ENCODE results near the gene DEAF1. TPM values are rescaled to one million over a fixed set of nuclear protein-coding genes. Genes with fewer than 3 reads are reported as not detected.

DEAF1 gene
- polyA plus RNA-seq, 3 donors from 2014 or later, result 17.8 to 31.6 (median 18.6) TPM

DNA sequence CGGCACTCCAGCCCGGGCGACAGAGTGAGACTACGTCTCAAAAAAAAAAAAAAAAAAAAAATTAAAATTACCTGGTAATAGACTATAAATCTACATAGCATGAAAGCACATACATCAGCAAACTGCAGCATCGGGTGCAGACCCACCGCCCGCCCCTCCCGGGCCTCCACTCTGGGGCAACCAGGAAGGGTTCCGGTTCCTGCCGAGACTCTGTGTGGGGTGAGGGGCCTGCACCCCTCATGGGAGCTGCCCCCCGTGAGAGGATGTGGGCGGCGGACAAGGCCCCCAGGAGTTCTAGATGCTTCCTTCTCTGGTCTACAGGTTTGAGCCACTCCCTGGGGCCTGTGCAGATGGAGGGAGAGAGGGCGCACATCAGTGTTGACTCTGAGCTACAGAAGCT is 48.8 kb downstream of the DEAF1 start:
- H3K9me3 Mint-ChIP-seq, result no peaks in the 10 kb centered on the region
- H3K4me1 Mint-ChIP-seq, result no peaks in the 10 kb centered on the region
- no peak overlapping the region for H3K4me3 Mint-ChIP-seq
- no peak for DNase-seq
- peaks cover 0 to 4% (median 0%) of the 10 kb centered on the region in 3 donors for H3K27me3 Mint-ChIP-seq (ENCODE audit: low read depth in 3 of 3)
- H3K36me3 Mint-ChIP-seq, result peaks cover 0 to 4% (median 0%) of the 10 kb centered on the region in 3 donors
- no peak overlapping the region for H3K27ac Mint-ChIP-seq

- Mint-ChIP-seq H3K27me3 (ENCODE audit: low read depth in 3 of 3) (peaks cover 0 to 4% (median 0%) of the 10 kb centered on the region in 3 donors), H3K4me3 (no peak overlapping the region), H3K9me3 (no peaks in the 10 kb centered on the region), H3K4me1 (no peaks in the 10 kb centered on the region), H3K36me3 (peaks cover 0 to 4% (median 0%) of the 10 kb centered on the region in 3 donors), H3K27ac (no peak overlapping the region)
- no peak for DNase-seq
Observed at GRCh38 chr11:645536-645935, 49.5 kb downstream of the DEAF1 start.

DNA sequence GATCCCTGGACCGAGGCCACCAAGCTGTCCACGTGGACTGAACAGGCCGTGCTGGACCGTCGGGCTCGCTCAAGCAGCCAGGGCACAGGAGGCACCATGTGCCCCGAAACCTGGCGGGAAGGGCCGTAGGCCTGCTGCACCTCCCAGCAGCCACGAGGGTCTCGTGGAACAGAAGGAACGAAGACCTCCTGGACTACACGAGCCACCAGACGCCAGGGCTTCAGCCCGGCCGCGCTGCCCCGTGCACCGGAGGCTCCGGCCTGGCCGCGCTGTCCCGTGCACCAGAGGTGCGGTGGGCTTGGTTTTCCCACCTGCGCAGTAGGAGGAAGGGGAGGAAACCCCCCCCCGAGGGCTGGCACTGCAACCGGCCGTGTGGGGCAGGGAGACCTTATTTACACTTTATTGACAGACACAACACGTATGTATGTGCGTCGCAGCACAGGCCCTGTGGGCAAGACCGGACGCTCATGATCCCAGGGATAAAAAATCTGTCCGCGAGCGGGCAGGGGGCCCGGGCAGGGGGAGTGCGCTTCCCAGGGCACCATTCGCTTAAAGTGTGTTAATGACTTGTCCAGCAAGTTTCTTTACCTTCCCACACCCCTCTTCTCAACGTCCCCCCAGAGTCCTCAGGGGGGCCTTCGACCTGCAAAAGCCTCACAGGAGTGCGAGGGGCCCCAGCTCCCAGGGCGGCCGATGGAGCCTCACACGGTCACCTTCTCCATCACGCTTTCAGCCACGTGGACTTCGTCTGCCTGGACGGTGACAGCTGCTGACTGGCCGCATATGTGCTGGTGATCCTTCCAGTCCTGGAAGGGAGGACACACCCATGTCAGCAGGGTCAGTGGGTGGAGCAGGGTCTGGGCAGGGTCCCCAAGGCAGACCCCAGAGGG is 50.9 kb downstream of the DEAF1 start:
- H3K27me3 Mint-ChIP-seq (ENCODE audit: low read depth in 3 of 3), result peaks cover 0 to 4% (median 0%) of the 10 kb centered on the region in 3 donors
- no peaks in the 10 kb centered on the region for H3K9me3 Mint-ChIP-seq
- no peak for DNase-seq
- H3K4me1 Mint-ChIP-seq, result peaks cover 0 to 2% of the 10 kb centered on the region in 2 donors
- peaks cover 0 to 4% (median 0%) of the 10 kb centered on the region in 3 donors for H3K36me3 Mint-ChIP-seq
- no peak overlapping the region for H3K27ac Mint-ChIP-seq
- no peak overlapping the region for H3K4me3 Mint-ChIP-seq

DNA sequence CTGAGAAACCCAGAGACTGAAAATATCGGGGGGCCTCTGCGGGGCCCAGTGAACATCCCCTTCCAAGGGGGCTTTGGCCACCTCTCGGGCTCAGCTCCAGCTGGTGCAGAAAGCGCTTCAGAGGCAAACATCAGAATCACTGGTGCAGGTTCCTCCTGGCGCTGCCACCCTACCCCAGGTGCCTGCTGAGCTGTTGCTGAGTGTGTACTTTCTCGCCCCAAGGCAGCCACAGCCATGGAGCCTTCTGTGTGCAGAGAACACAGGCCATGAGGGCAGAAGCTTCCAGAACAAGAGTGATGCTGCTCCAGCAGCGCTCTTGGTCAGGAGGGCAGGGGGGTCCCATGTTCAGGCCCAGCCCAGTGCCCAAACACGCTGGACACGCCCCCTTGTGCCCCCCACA is 51.7 kb downstream of the DEAF1 start:
- H3K27ac Mint-ChIP-seq, result no peak overlapping the region
- no peak for DNase-seq
- peaks cover 2 to 4% (median 3%) of the 10 kb centered on the region in 3 donors for H3K27me3 Mint-ChIP-seq (ENCODE audit: low read depth in 3 of 3)
- no peaks in the 10 kb centered on the region for H3K9me3 Mint-ChIP-seq
- H3K4me1 Mint-ChIP-seq, result peaks cover 0 to 2% of the 10 kb centered on the region in 2 donors
- H3K36me3 Mint-ChIP-seq, result no peaks in the 10 kb centered on the region
- no peak overlapping the region for H3K4me3 Mint-ChIP-seq

- H3K4me1 Mint-ChIP-seq, result peaks cover 0 to 5% of the 10 kb centered on the region in 2 donors
- no peak for DNase-seq
- peaks cover 6 to 8% (median 7%) of the 10 kb centered on the region in 3 donors for H3K27me3 Mint-ChIP-seq (ENCODE audit: low read depth in 3 of 3)
- H3K9me3 Mint-ChIP-seq, result no peaks in the 10 kb centered on the region
- no peak overlapping the region for H3K27ac Mint-ChIP-seq
- no peak overlapping the region for H3K4me3 Mint-ChIP-seq
- H3K36me3 Mint-ChIP-seq, result no peaks in the 10 kb centered on the region
Observed at GRCh38 chr11:641806-642370, 53.1 kb downstream of the DEAF1 start.

DNA sequence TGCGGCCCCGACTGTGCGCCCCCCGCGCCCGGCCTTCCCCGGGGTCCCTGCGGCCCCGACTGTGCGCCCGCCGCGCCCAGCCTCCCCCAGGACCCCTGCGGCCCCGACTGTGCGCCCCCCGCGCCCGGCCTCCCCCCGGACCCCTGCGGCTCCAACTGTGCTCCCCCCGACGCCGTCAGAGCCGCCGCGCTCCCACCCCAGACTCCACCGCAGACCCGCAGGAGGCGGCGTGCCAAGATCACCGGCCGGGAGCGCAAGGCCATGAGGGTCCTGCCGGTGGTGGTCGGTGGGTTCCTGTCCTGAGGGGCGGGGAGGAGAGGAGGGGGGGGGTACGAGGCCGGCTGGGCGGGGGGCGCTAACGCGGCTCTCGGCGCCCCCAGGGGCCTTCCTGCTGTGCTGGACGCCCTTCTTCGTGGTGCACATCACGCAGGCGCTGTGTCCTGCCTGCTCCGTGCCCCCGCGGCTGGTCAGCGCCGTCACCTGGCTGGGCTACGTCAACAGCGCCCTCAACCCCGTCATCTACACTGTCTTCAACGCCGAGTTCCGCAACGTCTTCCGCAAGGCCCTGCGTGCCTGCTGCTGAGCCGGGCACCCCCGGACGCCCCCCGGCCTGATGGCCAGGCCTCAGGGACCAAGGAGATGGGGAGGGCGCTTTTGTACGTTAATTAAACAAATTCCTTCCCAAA is 54.9 kb downstream of the DEAF1 start:
- Mint-ChIP-seq H3K27ac (no peak overlapping the region), H3K4me3 (peak overlapping the region in 1 of 5 donors; percentile 17), H3K9me3 (no peaks in the 10 kb centered on the region), H3K4me1 (peaks cover 0 to 6% of the 10 kb centered on the region in 2 donors), H3K27me3 (ENCODE audit: low read depth in 3 of 3) (peaks cover 7 to 11% (median 8%) of the 10 kb centered on the region in 3 donors), H3K36me3 (no peaks in the 10 kb centered on the region)
- no peak for DNase-seq

DNA sequence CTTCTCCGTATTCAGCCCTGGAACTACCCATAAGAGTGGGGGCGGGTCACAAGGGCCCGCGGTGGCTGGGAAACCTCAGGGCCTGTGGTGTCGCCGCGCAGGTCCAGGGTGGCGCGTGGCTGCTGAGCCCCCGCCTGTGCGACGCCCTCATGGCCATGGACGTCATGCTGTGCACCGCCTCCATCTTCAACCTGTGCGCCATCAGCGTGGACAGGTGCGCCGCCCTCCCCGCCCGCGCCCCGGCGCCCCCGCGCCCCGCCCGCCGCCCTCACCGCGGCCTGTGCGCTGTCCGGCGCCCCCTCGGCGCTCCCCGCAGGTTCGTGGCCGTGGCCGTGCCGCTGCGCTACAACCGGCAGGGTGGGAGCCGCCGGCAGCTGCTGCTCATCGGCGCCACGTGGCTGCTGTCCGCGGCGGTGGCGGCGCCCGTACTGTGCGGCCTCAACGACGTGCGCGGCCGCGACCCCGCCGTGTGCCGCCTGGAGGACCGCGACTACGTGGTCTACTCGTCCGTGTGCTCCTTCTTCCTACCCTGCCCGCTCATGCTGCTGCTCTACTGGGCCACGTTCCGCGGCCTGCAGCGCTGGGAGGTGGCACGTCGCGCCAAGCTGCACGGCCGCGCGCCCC is 55.6 kb downstream of the DEAF1 start:
- no peak overlapping the region for H3K4me3 Mint-ChIP-seq
- peaks cover 8 to 11% (median 10%) of the 10 kb centered on the region in 3 donors for H3K27me3 Mint-ChIP-seq (ENCODE audit: low read depth in 3 of 3)
- no peaks in the 10 kb centered on the region for H3K36me3 Mint-ChIP-seq
- no peak for DNase-seq
- no peak overlapping the region for H3K27ac Mint-ChIP-seq
- no peaks in the 10 kb centered on the region for H3K9me3 Mint-ChIP-seq
- H3K4me1 Mint-ChIP-seq, result peaks cover 0 to 6% of the 10 kb centered on the region in 2 donors

DNA sequence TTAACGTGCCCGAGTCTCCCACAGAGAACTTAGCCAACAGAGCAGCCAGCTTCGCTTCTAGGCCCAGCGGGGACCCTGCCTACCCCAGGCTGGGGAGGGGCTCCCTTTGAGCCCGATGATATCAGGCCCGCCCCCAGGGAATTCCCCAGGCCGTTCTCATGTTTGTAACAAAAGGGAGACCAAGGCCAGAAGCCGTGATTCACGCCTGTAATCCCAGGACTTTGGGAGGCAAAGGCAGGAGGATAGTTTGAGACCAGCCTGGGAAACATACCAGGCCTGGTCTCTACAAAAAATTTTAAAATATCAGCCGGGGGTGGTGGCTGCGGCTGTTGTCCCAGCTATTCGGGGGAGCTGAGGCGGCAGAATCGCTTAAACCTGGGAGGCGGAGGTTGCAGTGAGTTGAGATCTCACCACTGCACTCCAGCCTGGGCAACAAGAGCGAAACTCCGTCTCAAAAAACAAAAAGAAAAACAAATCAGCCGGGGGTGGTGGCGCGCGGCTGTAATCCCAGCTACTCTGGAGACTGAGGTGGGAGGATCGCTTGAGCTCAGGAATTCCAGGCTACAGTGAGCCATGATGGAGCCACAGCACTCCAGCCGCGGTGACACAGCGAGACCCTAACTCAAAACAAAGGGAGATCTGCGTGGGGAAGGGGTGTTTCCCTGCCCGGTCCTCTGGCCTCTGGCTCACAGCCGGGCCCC is 56.2 kb downstream of the DEAF1 start:
- H3K36me3 Mint-ChIP-seq, result no peaks in the 10 kb centered on the region
- H3K9me3 Mint-ChIP-seq, result no peaks in the 10 kb centered on the region
- peak overlapping the region in 1 of 5 donors; percentile 46 for H3K4me3 Mint-ChIP-seq
- H3K27me3 Mint-ChIP-seq (ENCODE audit: low read depth in 3 of 3), result peaks cover 8 to 11% (median 10%) of the 10 kb centered on the region in 3 donors
- H3K27ac Mint-ChIP-seq, result no peak overlapping the region
- H3K4me1 Mint-ChIP-seq, result peaks cover 0 to 6% of the 10 kb centered on the region in 2 donors
- DNase-seq, result no peak

GRCh38 chr11:637593-638521 is 57.2 kb downstream of the DEAF1 start:
- no peak for DNase-seq
- Mint-ChIP-seq H3K4me3 (peak overlapping the region in 4 of 5 donors; percentile 24 to 62 (median 38)), H3K9me3 (no peaks in the 10 kb centered on the region), H3K4me1 (peaks cover 0 to 6% of the 10 kb centered on the region in 2 donors), H3K36me3 (peaks cover 0 to 2% (median 0%) of the 10 kb centered on the region in 3 donors), H3K27ac (no peak overlapping the region), H3K27me3 (ENCODE audit: low read depth in 3 of 3) (peaks cover 8 to 11% (median 10%) of the 10 kb centered on the region in 3 donors)

DNA sequence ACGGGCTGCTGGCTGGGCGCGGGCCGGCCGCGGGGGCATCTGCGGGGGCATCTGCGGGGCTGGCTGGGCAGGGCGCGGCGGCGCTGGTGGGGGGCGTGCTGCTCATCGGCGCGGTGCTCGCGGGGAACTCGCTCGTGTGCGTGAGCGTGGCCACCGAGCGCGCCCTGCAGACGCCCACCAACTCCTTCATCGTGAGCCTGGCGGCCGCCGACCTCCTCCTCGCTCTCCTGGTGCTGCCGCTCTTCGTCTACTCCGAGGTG is 57.8 kb downstream of the DEAF1 start:
- no peak overlapping the region for H3K27ac Mint-ChIP-seq
- no peaks in the 10 kb centered on the region for H3K9me3 Mint-ChIP-seq
- H3K4me3 Mint-ChIP-seq, result peak overlapping the region in 3 of 5 donors; percentile 24 to 48 (median 26)
- H3K4me1 Mint-ChIP-seq, result peaks cover 0 to 6% of the 10 kb centered on the region in 2 donors
- peaks cover 0 to 4% (median 0%) of the 10 kb centered on the region in 3 donors for H3K36me3 Mint-ChIP-seq
- no peak for DNase-seq
- H3K27me3 Mint-ChIP-seq (ENCODE audit: low read depth in 3 of 3), result peaks cover 8 to 11% (median 10%) of the 10 kb centered on the region in 3 donors

GRCh38 chr11:636511-637332 is 58.3 kb downstream of the DEAF1 start, which contains the start of gene DRD4:
Gene DRD4, plus strand, starts transcription at chr11:637269. Its CDS starts 36 bp downstream, at chr11:637305.
- Mint-ChIP-seq H3K4me1 (peaks cover 0 to 6% of the 10 kb centered on the region in 2 donors), H3K4me3 (peak within 1 kb of the TSS in 4 of 5 donors; percentile 24 to 62 (median 38)), H3K9me3 (no peaks in the 10 kb centered on the region), H3K27ac (no peak within 1 kb of the TSS), H3K36me3 (peaks cover 0 to 4% (median 0%) of the 10 kb centered on the region in 3 donors), H3K27me3 (ENCODE audit: low read depth in 3 of 3) (peaks cover 6 to 11% (median 10%) of the 10 kb centered on the region in 3 donors)
- DNase-seq, result no peak

All from immature natural killer cell (primary cell).